GM12878 (cell line): ENCODE measurements around the gene ARHGEF16. TPM values are rescaled to one million over a fixed set of nuclear protein-coding genes. Genes with fewer than 3 reads are reported as not detected.

Source experiments
- ATAC-seq: fragments of 200-7000 bp; cut with Tn5 transposase; 3 replicates; pipeline ENCODE4 v1.9.1; 2020; ENCODE audit warnings: mild to moderate bottlenecking, moderate library complexity
- BruUV-seq: library from RNA; stranded (reverse); fragments of 400-500 nt; replicated peaks from 2 replicates; lab custom pipeline; 2021; lab: Mats Ljungman, UMichigan
- CTCF ChIA-PET: fragments of 300-600 bp; sonication (Branson Sonifier 250); formaldehyde crosslinking; extraction: SDS; loops from one replicate; lab custom pipeline; 2021; ENCODE audit warnings: inconsistent platforms; lab: Yijun Ruan, JAX
- POLR2A ChIA-PET: fragments of 350-600 bp; formaldehyde crosslinking; extraction: SDS; loops from one replicate; lab custom pipeline; 2021; ENCODE audit warnings: inconsistent platforms; lab: Charles Lee
- RAD21 ChIA-PET: fragments of 300-600 bp; sonication (Branson Sonifier 250); formaldehyde crosslinking; loops from one replicate; lab custom pipeline; 2023; ENCODE audit warnings: antibody characterized with exemption; ENCODE audit not compliant: unreplicated experiment; lab: Charles Lee
- SMC1A ChIA-PET: fragments of 300-600 bp; sonication (Branson Sonifier 250); formaldehyde crosslinking; loops from one replicate; lab custom pipeline; 2023; ENCODE audit not compliant: unreplicated experiment, uncharacterized antibody; lab: Charles Lee
- DNase-seq: peaks from one replicate; pipeline ENCODE4 v3.0.0-alpha.2; 2011; ENCODE audit warnings: low read depth, low spot score
- FAIRE-seq: peaks from 3 replicates; lab custom pipeline; 2011; peaks lifted over from hg19 to GRCh38; lab: Jason Lieb, UNC
- H2AFZ ChIP-seq: 2 replicates; pipeline ENCODE4 v1.6.0; 2011; ENCODE audit warnings: low read depth, low read length, control low read depth; ENCODE audit not compliant: control insufficient read depth
- H3K27ac ChIP-seq: 2 replicates; pipeline ENCODE4 v1.5.1; 2011; ENCODE audit warnings: control low read depth; ENCODE audit not compliant: control insufficient read depth, insufficient read depth
- H3K27me3 ChIP-seq, 2 experiments: replicated peaks in 1 of 2; 2 replicates each; pipeline versions ENCODE4 v1.6.0 to v1.6.1; 2011; ENCODE audit warnings: low read length in 1 of 2; ENCODE audit not compliant: control insufficient read depth in 2 of 2, insufficient read depth in 2 of 2
- H3K36me3 ChIP-seq, 2 experiments: 2 replicates each; pipeline ENCODE4 v1.5.1; 2011; ENCODE audit warnings: low read length in 1 of 2; ENCODE audit not compliant: control insufficient read depth in 2 of 2, insufficient read depth in 2 of 2
- H3K4me1 ChIP-seq: 2 replicates; pipeline ENCODE4 v1.6.1; 2011; ENCODE audit warnings: mild to moderate bottlenecking, low read length, moderate library complexity, mixed read lengths; ENCODE audit not compliant: control insufficient read depth, insufficient read depth
- H3K4me2 ChIP-seq: 2 replicates; pipeline ENCODE4 v1.6.0; 2011; ENCODE audit warnings: control low read depth; ENCODE audit not compliant: control insufficient read depth, insufficient read depth
- H3K4me3 ChIP-seq: fragments of 200-600 bp; sonication (generic); 2 replicates; pipeline ENCODE4 v1.5.1; 2016
- H3K79me2 ChIP-seq: 2 replicates; pipeline ENCODE4 v1.6.0; 2011; ENCODE audit warnings: low read length; ENCODE audit not compliant: control insufficient read depth, insufficient read depth
- H3K9ac ChIP-seq: 2 replicates; pipeline ENCODE4 v1.8.0; 2011; ENCODE audit warnings: low read length, control low read depth, mixed read lengths; ENCODE audit not compliant: control insufficient read depth, insufficient read depth
- H3K9me3 ChIP-seq: replicated peaks from 3 replicates; pipeline ENCODE4 v1.5.1; 2011; ENCODE audit warnings: mild to moderate bottlenecking, low read length; ENCODE audit not compliant: control insufficient read depth, insufficient read depth
- H4K20me1 ChIP-seq: 2 replicates; pipeline ENCODE4 v1.6.0; 2011; ENCODE audit not compliant: control insufficient read depth, insufficient read depth
- ATF7 ChIP-seq: fragments of 450-650 bp; IDR thresholded peaks from 2 replicates; pipeline ENCODE4 v1.6.1; 2016; ENCODE audit warnings: low read depth, mild to moderate bottlenecking
- BACH1 ChIP-seq: fragments of 450-650 bp; IDR thresholded peaks from 2 replicates; pipeline ENCODE4 v1.6.1; 2017; ENCODE audit warnings: mild to moderate bottlenecking, borderline replicate concordance
- BCL11A ChIP-seq: IDR thresholded peaks from 2 replicates; pipeline ENCODE4 v1.6.1; 2011; ENCODE audit warnings: low read depth, low read length
- BMI1 ChIP-seq: fragments of 450-650 bp; IDR thresholded peaks from 2 replicates; pipeline ENCODE4 v1.6.1; 2016; ENCODE audit warnings: mild to moderate bottlenecking, moderate library complexity, borderline replicate concordance
- CBX5 ChIP-seq: sonication (generic); IDR thresholded peaks from 2 replicates; pipeline ENCODE4 v1.6.1; 2016; ENCODE audit warnings: low read depth, moderate library complexity, mild to moderate bottlenecking, inconsistent platforms
- CHD4 ChIP-seq: fragments of 200-600 bp; sonication (generic); IDR thresholded peaks from 2 replicates; pipeline ENCODE4 v1.6.1; 2016; ENCODE audit warnings: mild to moderate bottlenecking
- CREB1 ChIP-seq: IDR thresholded peaks from 2 replicates; pipeline ENCODE4 v1.6.1; 2012; ENCODE audit warnings: low read depth, mild to moderate bottlenecking, inconsistent platforms
- CREM ChIP-seq: IDR thresholded peaks from 2 replicates; pipeline ENCODE4 v1.6.1; 2014; ENCODE audit warnings: antibody characterized with exemption, low read depth
- CTCF ChIP-seq, 3 experiments: IDR thresholded peaks in 2 of 3; conservative IDR thresholded peaks in 1 of 3; 2 replicates each; pipeline ENCODE4 v1.5.1; 2011; ENCODE audit warnings: low read depth in 3 of 3, low read length in 3 of 3, mild to moderate bottlenecking in 3 of 3, control low read depth in 2 of 3, moderate library complexity in 2 of 3, inconsistent platforms in 1 of 3, mixed read lengths in 1 of 3; ENCODE audit not compliant: control insufficient read depth in 2 of 3, insufficient read depth in 1 of 3; ENCODE audit errors: extremely low read depth in 1 of 3
- E2F4 ChIP-seq: IDR thresholded peaks from 2 replicates; pipeline ENCODE4 v1.6.1; 2012; ENCODE audit warnings: low read depth, low read length, improper control_type of control experiment
- HDAC2 ChIP-seq: fragments of 200-600 bp; sonication (generic); IDR thresholded peaks from 2 replicates; pipeline ENCODE4 v1.6.1; 2017
- JUNB ChIP-seq: IDR thresholded peaks from 2 replicates; pipeline ENCODE4 v1.6.1; 2016; ENCODE audit warnings: antibody characterized with exemption, mild to moderate bottlenecking
- JUND ChIP-seq: IDR thresholded peaks from 2 replicates; pipeline ENCODE4 v1.6.1; 2012; ENCODE audit warnings: low read depth, mild to moderate bottlenecking, low read length, improper control_type of control experiment, moderate library complexity
- NFIC ChIP-seq: IDR thresholded peaks from 2 replicates; pipeline ENCODE4 v1.6.1; 2012; ENCODE audit warnings: low read depth, mild to moderate bottlenecking, inconsistent platforms, low read length, moderate library complexity
- SIN3A ChIP-seq: IDR thresholded peaks from 2 replicates; pipeline ENCODE4 v1.6.1; 2012; ENCODE audit warnings: low read depth, low read length, improper control_type of control experiment
- STAT1 ChIP-seq: fragments of 450-650 bp; conservative IDR thresholded peaks from 2 replicates; pipeline ENCODE4 v1.6.1; 2014; ENCODE audit warnings: antibody characterized with exemption, mild to moderate bottlenecking
- TAF1 ChIP-seq: IDR thresholded peaks from 2 replicates; pipeline ENCODE4 v1.6.1; 2011; ENCODE audit warnings: mild to moderate bottlenecking, low read depth, low read length, borderline replicate concordance
- TBL1XR1 ChIP-seq: IDR thresholded peaks from 2 replicates; pipeline ENCODE4 v1.6.1; 2012; ENCODE audit warnings: low read depth, low read length, improper control_type of control experiment
- TCF7 ChIP-seq: IDR thresholded peaks from 2 replicates; pipeline ENCODE4 v1.6.1; 2014; ENCODE audit warnings: antibody characterized with exemption, borderline replicate concordance
- YBX1 ChIP-seq: fragments of 450-650 bp; IDR thresholded peaks from 2 replicates; pipeline ENCODE4 v1.6.1; 2016; ENCODE audit warnings: antibody characterized with exemption
- WGBS: methylation state at CpG from one replicate; pipeline ENCODE4 v1.1.6; 2016; ENCODE audit warnings: low lambda C conversion rate; ENCODE audit not compliant: insufficient replicate concordance, insufficient coverage; ENCODE audit errors: missing lambda C conversion rate; 5-methylcytosine and 5-hydroxymethylcytosine counted together
- in situ Hi-C: fragments of 300-500 bp; cut with MboI; formaldehyde crosslinking; loops from 9 replicates; pipeline ENCODE4 v1.14.3; 2018; ENCODE audit warnings: mixed read lengths
- intact Hi-C: fragments of 100-400 bp; cut with micrococcal nuclease; formaldehyde crosslinking; loops from one replicate; pipeline ENCODE4 v1.14.2; 2022; ENCODE audit not compliant: unreplicated experiment
- polyA plus RNA-seq, 11 experiments: library from polyadenylated mRNA; depleted of rRNA in 4 of 11; unstranded in 6 of 11; stranded (reverse) in 5 of 11; fragments of >200 nt; fragmentation: Nextera tagmentation in 4 of 11; fragmentation: Illumina TruSeq in 1 of 11; extraction: Ambion mirVana in 4 of 11; extraction: Trizol in 1 of 11; gene quantifications; 1 replicate in 1 of 11; 2 replicates in 10 of 11; pipeline versions ENCODE4 v1.2.1 to v1.2.3, GENCODE V29; 2011 to 2016; ENCODE audit warnings: inconsistent platforms in 2 of 11, missing spikeins in 2 of 11, low read depth in 1 of 11
- total RNA-seq, 4 experiments: library from RNA; depleted of rRNA in 3 of 4; stranded (reverse); fragments of >200 nt in 3 of 4; fragmentation: Illumina TruSeq in 1 of 4; extraction: Trizol in 1 of 4; gene quantifications; 2 replicates each; pipeline versions ENCODE4 v1.2.1 to v1.2.3, GENCODE V29; 2013 to 2021

The ARHGEF16 gene
- total and polyA plus RNA-seq, 10 of the 15 experiments (the other 5 are each of a cell fraction or from before 2014, with no cell fraction given): not detected

DNA sequence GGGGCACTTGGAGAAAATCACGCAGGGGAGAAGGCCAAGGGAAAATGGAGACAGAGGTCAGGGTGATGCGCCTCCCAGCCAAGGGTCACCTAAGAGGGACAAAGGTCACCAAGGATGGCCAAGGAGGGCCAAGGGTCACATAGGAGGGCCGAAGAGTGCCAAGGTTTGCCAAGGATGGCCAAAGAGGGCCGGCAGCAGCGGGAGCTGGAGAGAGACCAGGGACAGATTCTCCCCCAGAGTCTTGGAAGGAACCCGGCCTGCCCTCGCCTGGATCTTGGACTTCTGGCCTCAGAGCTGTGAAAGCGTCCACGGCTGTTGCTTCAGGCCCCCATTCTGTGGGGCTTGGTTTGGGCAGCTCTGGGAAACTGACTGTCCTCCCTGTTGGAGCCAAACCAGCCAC is 25.6 kb upstream of the ARHGEF16 start:
- no peak overlapping the region for H2AFZ ChIP-seq
- ChIA-PET CTCF (no interaction called here), SMC1A (no interaction called here), RAD21 (no interaction called here), POLR2A (no interaction called here)
- intact Hi-C loops (no loop called here), in situ Hi-C loops (loop anchor here (5.0 to 10.0 kb wide), 2 partner anchors 1017 to 1234 kb away; partner anchors contain the start of genes FAAP20 and PEX10)
- no peak overlapping the region for H3K9ac ChIP-seq
- FAIRE-seq (no peak), DNase-seq (no peak), ATAC-seq (no peak)
- H3K79me2 ChIP-seq: no peaks in the 10 kb centered on the region
- no peak overlapping the region for H3K4me3 ChIP-seq
- no peaks in the 10 kb centered on the region for H3K4me1 ChIP-seq
- H3K27me3 ChIP-seq: no peaks in the 10 kb centered on the region
- no TSS peak for BruUV-seq
- H3K36me3 ChIP-seq: no peaks in the 10 kb centered on the region
- WGBS: 24% methylated on average over 9 of the region's 9 CpGs
- H3K4me2 ChIP-seq: no peak overlapping the region
- H3K27ac ChIP-seq: no peak overlapping the region
- H4K20me1 ChIP-seq: no peaks in the 10 kb centered on the region
- TF ChIP-seq HDAC2 (no peak), JUNB (no peak), TBL1XR1 (no peak), CHD4 (no peak), BCL11A (no peak), CBX5 (no peak), CREM (no peak), NFIC (no peak), E2F4 (no peak), TAF1 (no peak), TCF7 (no peak), CTCF (IDR thresholded peaks at IDR 0.05 in 2 of 3, conservative IDR thresholded peaks at IDR 0.05 in 1 of 3; ENCODE audit: control insufficient read depth in 2 of 3, extremely low read depth in 1 of 3, insufficient read depth in 1 of 3, low read depth in 3 of 3, low read length in 3 of 3) (no peak), ATF7 (no peak), CREB1 (no peak), BACH1 (no peak), SIN3A (no peak), STAT1 (no peak), YBX1 (no peak), JUND (no peak), BMI1 (no peak)
- H3K9me3 ChIP-seq: no peaks in the 10 kb centered on the region
